Dermis blood vessel endothelial cell (primary cell): ENCODE data around the gene KCNT2. TPM values are rescaled to one million over a fixed set of nuclear protein-coding genes. Genes with fewer than 3 reads are reported as not detected.
"Not testable (repeated sequence)": the region's sequence is repeated elsewhere in the genome, so short reads cannot be mapped to it uniquely, and the experiment has no call there.

Experiments used
- DNase-seq: peaks from one replicate; pipeline ENCODE4 v3.0.0; 2010
- total RNA-seq: library from RNA; depleted of rRNA; stranded (reverse); fragments of >200 nt; gene quantifications from 2 replicates; pipeline ENCODE4 v1.2.3, GENCODE V29; 2014

The KCNT2 gene
- total RNA-seq, 1 donor from 2014 or later: 0.17 TPM

- DNase-seq: no peak
These were observed 18.1 kb downstream of the KCNT2 start for GRCh38 chr1:196590012-196590708.

- DNase-seq: no peak
These were observed 23.5 kb downstream of the KCNT2 start for GRCh38 chr1:196584696-196585095.

GRCh38 chr1:196577386-196577785, 30.9 kb downstream of the KCNT2 start:
- no peak for DNase-seq

- DNase-seq: no peak
These were observed 35.0 kb downstream of the KCNT2 start for GRCh38 chr1:196573226-196573625.

GRCh38 chr1:196567238-196567637, 41.0 kb downstream of the KCNT2 start:
- no peak for DNase-seq

GRCh38 chr1:196563768-196564167, 44.5 kb downstream of the KCNT2 start:
- DNase-seq: no peak

GRCh38 chr1:196559314-196559713, 48.9 kb downstream of the KCNT2 start:
- no peak for DNase-seq

GRCh38 chr1:196558411-196558810, 49.8 kb downstream of the KCNT2 start:
- DNase-seq: peak; percentile 10

GRCh38 chr1:196557797-196558196, 50.4 kb downstream of the KCNT2 start:
- DNase-seq: no peak

- DNase-seq: no peak
These were observed 57.5 kb downstream of the KCNT2 start for GRCh38 chr1:196550731-196551130.

- no peak for DNase-seq
These were observed 61.7 kb downstream of the KCNT2 start for GRCh38 chr1:196546272-196547111.

- DNase-seq: no peak
These were observed 63.0 kb downstream of the KCNT2 start for GRCh38 chr1:196545222-196545621.

- DNase-seq: no peak
These were observed 63.6 kb downstream of the KCNT2 start for GRCh38 chr1:196544617-196545016.

- DNase-seq: no peak
These were observed 64.4 kb downstream of the KCNT2 start for GRCh38 chr1:196543833-196544232.

- DNase-seq: no peak
These were observed 69.8 kb downstream of the KCNT2 start for GRCh38 chr1:196538473-196538872.

- DNase-seq: no peak
These were observed 72.5 kb downstream of the KCNT2 start for GRCh38 chr1:196535727-196536126.

- DNase-seq: no peak
These were observed 76.3 kb downstream of the KCNT2 start for GRCh38 chr1:196531737-196532524.

- DNase-seq: no peak
These were observed 80.3 kb downstream of the KCNT2 start for GRCh38 chr1:196527919-196528318.

GRCh38 chr1:196522574-196523345, 85.5 kb downstream of the KCNT2 start:
- DNase-seq: not testable (repeated sequence)

GRCh38 chr1:196517193-196517592, 91.0 kb downstream of the KCNT2 start:
- no peak for DNase-seq

GRCh38 chr1:196516373-196516772, 91.9 kb downstream of the KCNT2 start:
- DNase-seq: no peak

GRCh38 chr1:196515904-196516303, 92.3 kb downstream of the KCNT2 start:
- no peak for DNase-seq
